HG02623 (cell line): ENCODE results near the gene FIGNL2.
"Not testable (repeated sequence)": the region's sequence is repeated elsewhere in the genome, so short reads cannot be mapped to it uniquely, and the experiment has no call there.

Experiments used
- ATAC-seq: cut with Tn5 transposase; IDR thresholded peaks from one replicate; pipeline ENCODE4 v1.9.1; 2021; ENCODE audit warnings: moderate library complexity; ENCODE audit not compliant: unreplicated experiment

The FIGNL2 gene, protein sequence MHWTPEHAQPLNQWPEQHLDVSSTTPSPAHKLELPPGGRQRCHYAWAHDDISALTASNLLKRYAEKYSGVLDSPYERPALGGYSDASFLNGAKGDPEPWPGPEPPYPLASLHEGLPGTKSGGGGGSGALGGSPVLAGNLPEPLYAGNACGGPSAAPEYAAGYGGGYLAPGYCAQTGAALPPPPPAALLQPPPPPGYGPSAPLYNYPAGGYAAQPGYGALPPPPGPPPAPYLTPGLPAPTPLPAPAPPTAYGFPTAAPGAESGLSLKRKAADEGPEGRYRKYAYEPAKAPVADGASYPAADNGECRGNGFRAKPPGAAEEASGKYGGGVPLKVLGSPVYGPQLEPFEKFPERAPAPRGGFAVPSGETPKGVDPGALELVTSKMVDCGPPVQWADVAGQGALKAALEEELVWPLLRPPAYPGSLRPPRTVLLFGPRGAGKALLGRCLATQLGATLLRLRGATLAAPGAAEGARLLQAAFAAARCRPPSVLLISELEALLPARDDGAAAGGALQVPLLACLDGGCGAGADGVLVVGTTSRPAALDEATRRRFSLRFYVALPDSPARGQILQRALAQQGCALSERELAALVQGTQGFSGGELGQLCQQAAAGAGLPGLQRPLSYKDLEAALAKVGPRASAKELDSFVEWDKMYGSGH

DNA sequence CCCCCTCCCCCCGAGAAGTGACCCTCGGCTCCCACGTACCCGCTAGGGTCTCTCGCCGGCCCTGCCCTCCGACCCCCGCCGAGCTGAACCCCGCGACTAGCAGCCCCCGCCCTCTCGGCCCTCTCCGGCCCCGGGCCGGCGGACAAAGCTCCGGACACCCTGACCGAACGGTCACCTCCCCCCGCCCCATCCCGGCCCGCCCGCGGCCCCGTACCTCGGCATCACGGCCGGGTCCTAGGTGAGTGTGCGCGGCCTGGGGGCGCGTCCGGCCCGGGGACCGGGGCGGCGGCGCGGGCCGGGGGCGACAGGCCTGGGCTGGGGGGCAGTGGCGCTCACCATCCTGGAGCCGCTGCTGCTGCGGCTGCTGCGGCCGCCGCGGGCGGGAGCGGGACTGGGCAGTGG, at the start of gene FIGNL2:
TSS of gene FIGNL2 (minus strand) at position 393 of the 402 bp plus-strand sequence. CDS start 26,305 bp downstream, outside the sequence.
- ATAC-seq = no peak

DNA sequence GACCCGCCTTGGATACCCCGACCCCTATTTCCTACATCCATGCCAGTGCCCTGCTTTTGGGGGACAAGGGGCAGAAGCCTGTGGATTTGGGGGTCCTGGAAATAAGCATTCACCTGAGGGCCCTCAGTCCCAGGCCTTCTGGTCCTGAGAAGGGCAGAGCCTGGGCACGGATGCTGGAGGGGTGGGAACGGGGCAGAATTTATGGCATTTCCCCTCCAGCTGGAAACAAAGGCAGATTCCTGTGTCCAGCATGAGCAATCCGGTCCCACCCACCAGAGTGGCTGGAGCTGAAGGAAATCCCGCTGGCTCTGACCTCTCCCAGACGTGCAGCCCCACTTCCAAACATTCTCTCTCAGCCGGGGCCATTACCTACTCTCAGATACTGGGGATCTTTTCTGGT, 48.7 kb upstream of the FIGNL2 start:
- no peak for ATAC-seq

DNA sequence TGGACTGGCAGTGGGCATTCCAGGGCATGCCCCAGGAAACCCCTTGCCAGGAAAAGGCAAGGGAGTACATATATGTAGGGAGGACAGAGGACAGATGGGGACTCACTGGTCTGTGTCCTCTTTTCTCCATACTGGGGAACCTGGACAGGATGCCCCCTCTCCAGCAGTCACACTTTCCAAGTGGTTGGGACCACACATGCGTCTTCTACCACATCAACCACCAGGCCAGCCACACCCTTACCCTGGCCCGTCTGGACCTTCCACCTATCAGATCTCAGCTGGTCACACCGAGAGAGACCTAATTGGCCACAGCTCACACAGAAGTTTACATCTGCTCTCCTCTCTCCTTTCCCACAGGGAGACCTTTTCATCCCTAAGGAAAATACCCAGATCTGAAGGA, 47.7 kb upstream of the FIGNL2 start:
- ATAC-seq = no peak

DNA sequence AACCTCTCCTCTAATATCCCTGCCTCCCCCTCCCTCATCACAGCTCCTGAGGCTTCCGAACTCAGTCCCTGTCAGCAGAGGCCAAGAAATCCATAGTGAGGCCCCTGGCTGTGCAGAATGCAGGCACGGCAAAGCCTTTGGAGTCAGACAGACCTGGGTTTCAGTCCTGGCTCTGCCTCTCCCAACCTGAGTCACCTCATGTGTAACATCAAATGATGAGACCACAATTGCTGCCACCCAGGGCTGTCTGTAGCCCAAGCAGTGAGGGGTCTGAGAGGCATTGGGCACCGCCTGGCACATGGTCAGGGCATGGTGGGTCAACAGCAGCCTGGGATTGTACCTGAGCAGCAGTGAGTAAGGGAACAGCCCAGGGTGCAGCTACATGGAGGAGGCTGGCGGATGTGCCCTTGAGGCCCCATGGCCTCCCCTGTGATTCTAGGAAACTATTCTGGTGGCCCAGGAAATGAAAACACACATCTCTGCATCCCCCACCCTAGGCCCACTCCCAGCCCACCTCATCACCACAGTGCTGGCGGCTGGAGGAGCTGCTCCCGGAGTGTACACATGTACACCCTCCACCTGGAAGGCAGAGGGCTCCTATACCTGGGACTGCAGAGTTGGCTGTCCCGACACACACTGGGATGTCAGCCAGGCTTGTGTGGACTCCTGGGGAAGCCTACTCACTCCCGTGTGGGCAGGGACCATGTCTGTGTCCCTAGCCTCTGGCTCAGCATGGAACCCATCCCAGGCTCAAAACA, 47.0 kb upstream of the FIGNL2 start:
- no peak for ATAC-seq

DNA sequence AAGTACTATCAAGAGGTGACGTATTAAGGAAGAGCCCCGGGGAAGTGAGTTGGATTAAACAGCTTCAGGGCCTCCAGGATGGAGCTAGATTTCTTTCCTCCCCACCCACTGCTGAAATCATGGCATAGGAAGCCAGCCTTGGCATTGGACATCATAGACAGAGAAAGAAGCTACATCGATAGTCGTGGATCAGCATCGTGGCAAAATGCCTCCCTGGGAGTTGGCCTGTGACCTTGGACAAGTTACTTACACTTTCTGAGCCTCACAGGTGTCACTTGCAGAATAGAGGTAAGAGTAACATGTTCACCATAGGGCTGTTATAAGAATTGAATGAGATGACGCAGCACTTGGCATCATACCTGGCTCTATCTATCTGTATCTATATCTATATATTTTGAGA, 45.3 kb upstream of the FIGNL2 start:
- no peak for ATAC-seq

DNA sequence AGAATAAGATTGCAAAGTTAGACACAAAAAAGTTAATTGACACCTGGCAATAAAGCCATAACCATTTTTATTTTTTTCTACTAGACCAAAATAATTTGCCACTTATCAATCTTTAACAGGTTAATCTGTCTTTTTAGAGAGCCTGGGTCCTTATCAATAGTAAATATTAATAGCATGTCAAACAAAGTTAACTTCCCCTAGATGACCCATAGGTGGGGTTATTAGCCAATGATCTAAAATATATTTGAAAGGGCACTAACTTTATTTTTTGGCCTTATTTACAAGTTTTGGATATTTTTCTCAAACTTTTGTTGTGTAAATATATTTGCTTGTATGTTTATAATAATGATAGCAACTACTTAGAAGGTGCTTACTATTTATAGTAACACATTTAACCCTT, 43.3 kb upstream of the FIGNL2 start:
- ATAC-seq = no peak

DNA sequence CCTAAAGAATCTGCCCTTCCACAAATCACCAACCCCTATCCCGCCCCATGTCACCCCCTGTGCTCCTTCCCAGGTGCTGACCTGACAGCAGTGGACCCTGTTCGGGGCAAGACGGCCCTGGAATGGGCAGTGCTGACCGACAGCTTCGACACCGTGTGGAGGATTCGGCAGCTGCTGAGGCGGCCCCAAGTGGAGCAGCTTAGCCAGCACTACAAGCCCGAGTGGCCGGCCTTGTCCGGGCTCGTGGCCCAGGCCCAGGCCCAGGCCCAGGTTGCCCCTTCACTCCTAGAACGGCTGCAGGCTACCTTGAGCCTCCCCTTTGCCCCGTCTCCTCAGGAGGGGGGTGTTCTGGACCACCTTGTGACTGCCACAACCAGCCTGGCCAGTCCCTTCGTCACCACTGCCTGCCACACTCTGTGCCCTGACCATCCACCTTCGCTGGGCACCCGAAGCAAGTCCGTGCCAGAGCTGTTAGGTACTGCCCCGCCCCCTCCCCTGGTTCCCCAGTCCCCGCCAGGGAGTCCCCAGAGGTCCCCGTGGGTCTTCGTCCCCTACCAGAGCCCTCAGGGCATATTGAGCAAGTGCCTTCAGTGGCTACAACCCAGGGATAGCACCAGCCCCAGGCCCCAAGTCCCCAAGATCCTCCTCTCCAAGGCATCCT, 42.1 kb upstream of the FIGNL2 start:
- ATAC-seq = no peak

DNA sequence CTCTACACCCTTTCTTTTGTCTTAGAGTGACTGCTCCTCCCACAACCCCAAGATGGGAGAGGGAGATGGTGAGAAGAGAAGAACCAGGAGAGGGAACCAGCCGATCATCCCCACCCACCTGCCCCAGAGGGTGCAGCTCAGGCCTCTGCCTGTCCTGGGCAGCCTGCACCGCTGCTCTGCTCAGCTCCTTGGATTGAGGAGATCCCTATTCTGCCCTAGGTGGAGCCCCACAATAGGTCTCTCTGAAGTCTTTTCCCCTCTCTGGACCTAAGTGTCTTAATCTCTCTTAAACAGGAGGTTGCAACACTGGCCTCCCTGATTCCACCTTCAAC, 41.6 kb upstream of the FIGNL2 start:
- ATAC-seq = no peak

DNA sequence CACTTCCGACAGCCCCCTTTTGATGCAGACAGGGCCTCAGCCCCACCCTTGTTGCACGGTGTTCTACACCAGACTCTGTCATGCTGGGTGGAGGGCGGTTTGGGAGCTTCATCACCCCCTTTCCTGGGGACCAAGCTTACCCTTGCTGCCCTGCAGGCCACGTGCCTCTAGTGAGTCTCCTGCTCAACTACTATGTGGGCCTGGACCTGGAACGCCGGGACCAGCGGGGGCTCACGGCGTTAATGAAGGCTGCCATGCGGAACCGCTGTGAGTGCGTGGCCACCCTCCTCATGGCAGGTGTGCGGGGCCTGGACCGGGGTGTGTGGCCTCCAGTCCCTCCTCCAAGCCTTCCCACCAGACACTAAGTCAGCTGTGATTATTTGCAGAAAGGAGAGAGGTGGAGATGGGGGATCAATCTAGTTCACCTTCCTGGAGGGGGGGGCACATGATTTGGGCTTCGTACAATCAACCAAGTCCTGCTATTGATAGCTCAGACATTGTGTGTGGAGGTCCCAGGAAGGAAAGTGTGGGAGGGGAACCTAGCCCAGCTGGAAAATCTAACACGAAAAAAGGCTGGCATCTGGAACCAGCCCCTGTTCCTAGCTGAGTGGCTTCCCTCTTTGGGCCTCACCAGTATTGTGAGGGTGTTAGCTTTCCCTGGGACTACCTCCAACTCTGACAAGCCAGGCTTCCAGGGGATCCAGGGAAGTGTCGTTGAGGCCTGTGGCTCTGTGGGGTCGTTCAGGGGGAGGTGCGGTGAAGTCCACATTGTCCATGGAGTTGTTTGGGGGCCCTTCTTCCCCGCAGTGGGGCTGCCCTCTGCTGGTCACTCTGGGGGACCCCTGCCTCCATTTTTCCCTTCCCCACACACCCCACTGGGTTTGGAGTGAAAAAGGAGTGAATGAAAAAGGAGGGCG, 41.0 kb upstream of the FIGNL2 start:
- ATAC-seq = no peak

DNA sequence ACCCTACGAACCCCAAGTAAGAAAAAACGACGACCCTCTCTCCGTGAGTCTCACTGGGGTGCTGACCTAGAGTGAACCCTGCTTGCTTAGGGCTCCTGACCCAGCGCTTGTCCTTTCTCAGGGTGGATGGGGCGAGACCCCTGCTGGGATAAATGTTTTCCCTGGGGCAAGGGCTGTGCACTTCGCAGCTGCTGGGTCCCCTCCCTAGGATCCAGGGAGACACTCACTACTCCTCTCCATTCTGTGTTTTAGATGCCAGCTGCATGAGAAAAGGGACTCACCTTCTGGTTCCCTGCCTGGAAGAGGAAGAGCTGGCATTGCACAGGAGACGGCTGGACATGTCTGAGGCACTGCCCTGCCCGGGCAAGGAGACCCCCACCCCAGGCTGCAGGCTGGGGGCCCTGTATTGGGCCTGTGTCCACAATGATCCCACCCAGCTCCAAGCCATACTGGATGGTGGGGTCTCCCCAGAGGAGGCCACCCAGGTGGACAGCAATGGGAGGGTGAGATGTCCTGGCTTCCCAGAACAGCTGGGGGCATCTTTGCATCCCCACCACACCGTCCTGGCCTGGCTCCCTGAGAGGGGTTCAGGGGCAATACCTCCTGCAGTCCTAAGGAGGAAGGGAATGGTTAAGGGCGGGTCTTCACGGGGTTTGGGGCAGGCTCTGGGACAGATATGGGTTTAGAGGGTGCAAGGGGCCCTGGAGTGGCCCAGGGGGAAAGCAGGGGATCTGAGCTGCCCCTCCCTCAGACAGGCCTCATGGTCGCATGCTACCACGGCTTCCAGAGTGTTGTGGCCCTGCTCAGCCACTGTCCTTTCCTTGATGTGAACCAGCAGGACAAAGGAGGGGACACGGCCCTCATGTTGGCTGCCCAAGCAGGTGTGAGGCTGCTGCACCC, 40.0 kb upstream of the FIGNL2 start:
- no peak for ATAC-seq

DNA sequence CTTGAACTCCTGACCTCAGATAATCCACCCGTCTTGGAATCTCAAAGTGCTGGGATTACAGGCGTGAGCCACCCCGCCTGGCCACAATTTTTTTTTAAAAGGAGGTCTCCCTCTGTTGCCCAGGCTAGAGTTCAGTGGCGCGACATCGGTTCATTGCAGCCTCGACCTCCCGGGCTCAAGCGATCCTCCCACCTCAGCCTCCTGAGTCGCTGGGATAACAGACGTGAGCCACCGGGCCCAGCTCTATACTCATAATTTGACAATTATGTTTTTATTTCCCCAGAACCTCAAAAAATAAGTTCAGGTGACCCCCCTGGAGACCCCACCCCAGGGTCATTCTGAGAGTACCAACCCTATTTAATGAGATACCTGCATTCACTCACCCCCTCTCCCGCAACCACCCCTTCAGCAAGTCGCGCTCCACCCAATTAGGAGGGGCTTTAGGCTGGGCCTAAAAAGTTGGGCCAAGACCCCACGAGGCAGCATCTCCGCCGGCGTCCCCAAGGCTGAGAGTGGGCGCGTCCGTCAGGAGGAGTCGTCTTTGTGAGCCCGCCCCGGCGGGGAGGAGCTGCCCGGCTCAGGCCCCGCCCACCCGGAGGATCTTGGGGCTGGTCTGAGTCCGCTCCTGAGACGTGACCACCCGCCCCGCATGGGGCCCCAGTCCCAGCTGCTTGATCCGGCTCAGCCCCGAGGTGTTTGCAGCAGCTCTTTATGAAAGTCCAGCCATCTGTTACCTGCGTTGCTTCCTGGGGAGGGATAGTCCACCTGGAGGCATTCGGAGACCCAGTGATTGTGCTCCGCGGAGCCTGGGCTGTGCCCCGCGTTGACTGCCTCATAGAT, 39.2 kb upstream of the FIGNL2 start, which contains the start of gene ANKRD33:
TSS of gene ANKRD33 (plus strand) at position 628 of the 840 bp plus-strand sequence. CDS start at position 712, 84 bp downstream.
- ATAC-seq = no peak

DNA sequence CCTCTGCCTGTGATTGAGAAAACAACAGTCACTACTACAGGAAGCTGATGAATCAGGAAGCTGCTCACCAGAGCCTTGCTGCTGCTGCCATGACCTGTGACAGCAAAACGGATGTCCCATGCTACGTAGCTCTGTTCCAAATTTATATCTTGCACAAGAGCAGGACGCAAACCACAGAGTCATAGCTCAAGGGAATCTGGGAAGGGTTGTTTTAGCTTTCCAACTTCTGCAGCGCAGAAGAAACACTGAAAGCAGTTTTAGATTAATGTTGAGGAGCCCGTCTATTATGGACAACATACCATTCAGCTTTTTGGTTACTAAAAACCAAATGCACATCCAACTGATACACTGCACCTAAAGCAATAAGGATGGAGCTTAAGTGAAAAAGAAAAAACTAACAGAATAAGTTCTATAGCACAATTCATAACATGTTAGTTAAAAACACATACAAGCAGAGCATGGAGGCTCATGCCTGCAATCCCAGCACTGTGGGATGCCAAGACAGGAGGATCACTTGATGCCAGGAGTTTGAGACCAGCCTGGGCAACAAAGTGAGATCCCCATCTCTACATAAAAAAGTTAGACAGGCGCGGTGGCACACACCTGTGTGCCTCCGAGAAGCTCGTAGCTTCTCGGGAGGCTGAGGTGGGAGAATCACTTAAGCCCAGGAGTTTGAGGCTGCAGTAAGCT, 37.6 kb upstream of the FIGNL2 start:
- ATAC-seq = no peak

DNA sequence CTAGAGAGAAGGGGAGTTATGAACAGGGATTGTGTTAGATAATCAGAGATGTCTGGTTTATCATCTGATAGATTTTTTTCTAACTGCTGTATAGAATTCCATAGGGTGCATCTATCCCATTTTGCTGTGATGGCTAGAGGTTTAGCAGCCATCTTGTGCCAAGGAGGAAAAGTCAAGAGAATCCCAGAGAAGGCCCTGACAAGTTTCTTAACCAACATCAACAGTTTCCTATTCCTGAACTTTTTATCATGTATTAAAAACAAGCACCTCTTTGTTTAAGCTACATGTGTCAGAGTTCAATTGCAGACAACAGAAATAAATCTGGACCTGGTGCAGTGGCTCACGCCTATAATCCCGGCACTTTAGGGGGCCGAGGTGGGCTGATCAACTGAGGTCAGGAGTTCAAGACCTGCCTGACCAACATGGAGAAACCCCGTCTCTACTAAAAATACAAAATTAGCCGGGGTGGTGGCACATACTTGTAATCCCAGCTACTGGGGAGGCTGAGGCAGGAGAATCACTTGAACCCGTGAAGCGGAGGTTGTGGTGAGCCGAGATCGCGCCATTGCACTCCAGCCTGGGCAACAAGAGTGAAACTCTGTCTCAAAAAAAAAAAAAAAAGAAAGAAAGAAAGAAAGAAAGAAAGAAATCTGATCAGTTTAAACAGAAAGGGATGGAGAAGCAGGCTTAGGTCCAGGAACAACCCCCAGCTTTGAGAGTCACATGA, 36.9 kb upstream of the FIGNL2 start:
- not testable (repeated sequence) for ATAC-seq

DNA sequence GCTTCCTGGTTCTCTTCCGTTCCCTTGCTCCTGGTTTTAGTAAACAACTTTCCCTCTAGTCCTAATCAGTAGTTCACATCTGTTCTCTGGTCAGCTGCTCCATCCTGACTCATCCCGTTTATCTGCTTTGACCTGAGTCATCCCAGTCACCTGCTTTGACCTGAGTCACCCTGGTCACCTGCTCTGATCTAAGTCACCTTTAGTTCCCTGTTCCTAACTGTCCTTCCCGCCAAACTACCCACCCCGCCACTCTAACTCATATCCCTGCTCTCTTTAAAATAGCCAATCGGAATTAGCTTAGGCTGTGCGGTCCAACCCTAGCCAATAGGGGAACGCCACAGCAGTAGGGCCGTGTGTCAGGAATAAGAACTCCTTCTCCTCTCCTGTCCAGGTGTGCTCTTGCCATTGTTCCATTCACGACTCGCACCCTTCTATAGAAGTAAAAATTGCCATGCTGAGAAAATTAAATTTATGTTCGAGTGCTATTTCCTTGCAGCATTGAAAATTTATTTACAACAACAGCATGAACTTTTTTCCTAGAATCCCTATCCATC, 36.2 kb upstream of the FIGNL2 start:
- no peak for ATAC-seq

DNA sequence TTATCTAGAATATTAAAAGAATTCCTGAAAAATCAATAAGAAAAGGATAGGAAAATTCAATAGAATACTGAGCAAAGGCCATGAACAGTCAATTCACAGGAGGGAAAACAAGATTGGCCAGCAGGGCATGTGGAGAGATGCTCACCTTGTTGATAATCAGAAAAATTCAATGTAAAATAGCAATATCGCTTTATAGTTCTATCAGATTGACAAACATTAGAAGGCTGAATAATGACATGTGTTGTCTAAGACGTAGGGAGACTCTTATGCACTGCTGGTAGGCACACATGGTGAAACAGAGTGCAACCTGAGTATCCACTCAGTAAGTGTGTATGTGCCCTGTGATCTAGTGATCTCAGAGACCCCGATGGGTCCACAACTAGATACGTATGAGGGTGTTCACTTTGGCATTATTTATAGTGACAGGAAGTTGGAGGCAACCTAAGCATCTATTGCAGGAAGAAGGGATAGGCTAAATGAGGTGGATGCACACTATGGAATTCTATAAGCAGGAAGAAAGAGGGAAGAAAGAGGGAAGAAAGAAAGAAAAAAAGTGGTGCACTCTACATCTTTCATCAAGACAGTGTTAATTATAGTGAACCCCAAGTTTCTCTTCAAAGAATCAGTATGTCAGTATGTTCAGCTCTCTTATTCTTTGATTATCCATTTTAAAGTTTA, 35.6 kb upstream of the FIGNL2 start:
- no peak for ATAC-seq

DNA sequence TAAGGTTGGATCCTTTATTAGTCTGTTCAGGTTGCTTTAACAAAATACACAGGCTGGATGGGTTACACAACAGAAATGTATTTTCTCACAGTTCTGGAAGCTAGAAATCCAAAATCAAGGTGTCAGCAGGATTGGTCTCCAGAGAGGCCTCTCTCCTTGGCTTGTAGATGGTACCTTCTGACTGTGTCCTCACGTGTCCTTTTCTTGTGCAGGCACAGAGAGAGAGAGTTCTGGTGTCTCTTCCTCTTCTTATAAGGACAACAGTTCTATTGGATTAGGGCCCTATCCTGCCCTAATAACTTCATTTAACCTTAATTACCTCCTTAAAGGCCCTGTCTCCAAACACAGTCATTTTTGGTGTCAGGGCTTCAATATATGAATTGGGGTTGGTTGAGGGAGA, 34.8 kb upstream of the FIGNL2 start:
- no peak for ATAC-seq
